K562 (cell line): ENCODE data around the gene SLC20A1. TPM values are rescaled to one million over a fixed set of nuclear protein-coding genes. Genes with fewer than 3 reads are reported as not detected.

ENCODE experiments used
- ADNP ChIP-seq: fragments of 200-800 bp; sonication (Bioruptor generic); IDR thresholded peaks from 2 replicates; pipeline ENCODE4 v1.6.1; 2016; ENCODE audit warnings: missing genetic modification characterization, missing compliant biosample characterization
- BACH1 ChIP-seq: fragments of 200-800 bp; sonication (Bioruptor generic); IDR thresholded peaks from 2 replicates; pipeline ENCODE4 v1.6.1; 2016; ENCODE audit warnings: missing genetic modification characterization, missing compliant biosample characterization
- CBX5 ChIP-seq: IDR thresholded peaks from 2 replicates; pipeline ENCODE4 v1.6.1; 2014; ENCODE audit warnings: low read depth, borderline replicate concordance
- ELF4 ChIP-seq: fragments of 450-650 bp; formaldehyde crosslinking; IDR thresholded peaks from 2 replicates; pipeline ENCODE4 v1.4.0; 2022; ENCODE audit warnings: missing genetic modification characterization
- HCFC1 ChIP-seq: IDR thresholded peaks from 2 replicates; pipeline ENCODE4 v1.6.1; 2012; ENCODE audit warnings: low read depth, low read length, improper control_type of control experiment
- HDAC2 ChIP-seq: fragments of 450-650 bp; IDR thresholded peaks from 2 replicates; pipeline ENCODE4 v1.6.1; 2016; ENCODE audit warnings: mild to moderate bottlenecking
- HMGXB4 ChIP-seq: sonication (generic); formaldehyde crosslinking; IDR thresholded peaks from 2 replicates; pipeline ENCODE4 v1.8.1; 2023; ENCODE audit warnings: mild to moderate bottlenecking, missing genetic modification reagents
- HSF4 ChIP-seq: fragments of 250-450 bp; sonication (Bioruptor Pico); IDR thresholded peaks from 2 replicates; pipeline ENCODE4 v2.1.2; 2022; ENCODE audit warnings: mild to moderate bottlenecking, moderate library complexity, borderline replicate concordance
- KLF10 ChIP-seq: fragments of 250-450 bp; sonication (Bioruptor Pico); IDR thresholded peaks from 2 replicates; pipeline ENCODE4 v1.6.1; 2021; ENCODE audit warnings: matching md5 sums
- LARP7 ChIP-seq: fragments of 450-650 bp; IDR thresholded peaks from 2 replicates; pipeline ENCODE4 v1.6.1; 2016
- MAZ ChIP-seq, 2 experiments: fragments of 450-650 bp in 1 of 2; sonication (generic) in 1 of 2; formaldehyde crosslinking; IDR thresholded peaks in 1 of 2; conservative IDR thresholded peaks in 1 of 2; 2 replicates each; pipeline versions ENCODE4 v1.4.0 to v1.5.0; 2020; ENCODE audit warnings: mild to moderate bottlenecking in 1 of 2, missing genetic modification reagents in 1 of 2
- NR3C1 ChIP-seq: sonication (generic); formaldehyde crosslinking; IDR thresholded peaks from 2 replicates; pipeline ENCODE4 v1.8.1; 2022; ENCODE audit warnings: missing genetic modification reagents
- POLR3A ChIP-seq: IDR thresholded peaks from 2 replicates; pipeline ENCODE4 v1.6.1; 2011; ENCODE audit warnings: borderline replicate concordance, mild to moderate bottlenecking, moderate library complexity; ENCODE audit not compliant: insufficient read length, insufficient read depth; ENCODE audit errors: extremely low read depth
- RBM39 ChIP-seq: fragments of 200-400 bp; formaldehyde crosslinking; optimal IDR thresholded peaks from 2 replicates; pipeline ENCODE3; 2018; ENCODE audit warnings: low read depth, low read length
- SFPQ ChIP-seq: fragments of 200-400 bp; formaldehyde crosslinking; IDR thresholded peaks from 2 replicates; pipeline ENCODE4 v1.6.1; 2017; ENCODE audit warnings: mild to moderate bottlenecking, low read depth, low read length, moderate library complexity
- TCFL5 ChIP-seq: fragments of 250-450 bp; sonication (Bioruptor Pico); conservative IDR thresholded peaks from 2 replicates; pipeline ENCODE4 v1.6.1; 2021; ENCODE audit warnings: mild to moderate bottlenecking, moderate library complexity, matching md5 sums
- TEAD2 ChIP-seq: fragments of 450-650 bp; IDR thresholded peaks from 2 replicates; pipeline ENCODE4 v1.6.1; 2016; ENCODE audit warnings: missing genetic modification characterization, control low read depth, missing compliant biosample characterization
- ZNF212 ChIP-seq: fragments of 450-650 bp; formaldehyde crosslinking; IDR thresholded peaks from 2 replicates; pipeline ENCODE4 v1.4.0; 2020; ENCODE audit warnings: mild to moderate bottlenecking
- ZNF316 ChIP-seq: fragments of 450-650 bp; IDR thresholded peaks from 2 replicates; pipeline ENCODE4 v1.6.1; 2016
- ZNF780A ChIP-seq: fragments of 250-450 bp; sonication (Bioruptor Pico); IDR thresholded peaks from 2 replicates; pipeline ENCODE4 v1.5.0; 2021; ENCODE audit warnings: mild to moderate bottlenecking
- ZNF79 ChIP-seq: fragments of 250-450 bp; sonication (Bioruptor Pico); IDR thresholded peaks from 2 replicates; pipeline ENCODE4 v1.4.0; 2020; ENCODE audit warnings: low read depth, mild to moderate bottlenecking, moderate library complexity
- polyA plus RNA-seq, 8 experiments: library from polyadenylated mRNA; depleted of rRNA in 4 of 8; stranded (reverse) in 5 of 8; unstranded in 3 of 8; fragments of >200 nt; fragmentation: Nextera tagmentation in 2 of 8; fragmentation: Illumina TruSeq in 1 of 8; extraction: Ambion mirVana in 2 of 8; extraction: Trizol in 1 of 8; gene quantifications; 2 replicates each; pipeline versions ENCODE4 v1.2.1 to v1.2.3, GENCODE V29; 2011 to 2014; ENCODE audit warnings: inconsistent platforms in 1 of 8, missing spikeins in 1 of 8
- total RNA-seq, 7 experiments: library from RNA; depleted of rRNA in 6 of 7; stranded (reverse); fragments of >200 nt in 6 of 7; fragmentation: Illumina TruSeq in 2 of 7; extraction: Trizol in 2 of 7; gene quantifications; 2 replicates each; pipeline versions ENCODE4 v1.2.1 to v1.2.3, GENCODE V29; 2011 to 2021; ENCODE audit warnings: low replicate concordance in 1 of 7
- TF ChIP-seq, protein P1 (sequence below): fragments of 250-450 bp; sonication (Bioruptor Pico); IDR thresholded peaks from 2 replicates; pipeline ENCODE4 v1.5.0; 2020; ENCODE audit warnings: mild to moderate bottlenecking, borderline replicate concordance
- TF ChIP-seq, protein P2 (sequence below): sonication (generic); formaldehyde crosslinking; IDR thresholded peaks from 2 replicates; pipeline ENCODE4 v1.8.0; 2022; ENCODE audit warnings: mild to moderate bottlenecking, missing genetic modification reagents

SLC20A1 gene
- total and polyA plus RNA-seq, 9 of the 15 experiments (the other 6 are each of a cell fraction or from before 2014, with no cell fraction given): 53.8 to 150 (median 74.7) TPM

GRCh38 chr2:112706170-112706664, 60.5 kb downstream of the SLC20A1 start (continued):
- no peak for TF ChIP-seq RBM39
- TF ChIP-seq ELF4: peak; percentile 95
- no peak for TF ChIP-seq NR3C1 (CRISPR knock-in tag)
- no peak for TF ChIP-seq HMGXB4 (CRISPR knock-in tag)
- no peak for TF ChIP-seq LARP7
- TF ChIP-seq HDAC2: peak; percentile 99
- TF ChIP-seq ZNF79 (CRISPR knock-in tag): peak; percentile 52; the same call in 1 of the 2 replicates
- no peak for TF ChIP-seq SFPQ
- TF ChIP-seq ZNF780A (CRISPR knock-in tag): no peak
- peak; percentile 43; the same call in 1 of the 2 replicates for TF ChIP-seq HCFC1
- TF ChIP-seq BACH1 (tag): peak; percentile 86; the same call in 1 of the 2 replicates
- no peak for TF ChIP-seq HSF4 (CRISPR knock-in tag)
- TF ChIP-seq, protein P1, sequence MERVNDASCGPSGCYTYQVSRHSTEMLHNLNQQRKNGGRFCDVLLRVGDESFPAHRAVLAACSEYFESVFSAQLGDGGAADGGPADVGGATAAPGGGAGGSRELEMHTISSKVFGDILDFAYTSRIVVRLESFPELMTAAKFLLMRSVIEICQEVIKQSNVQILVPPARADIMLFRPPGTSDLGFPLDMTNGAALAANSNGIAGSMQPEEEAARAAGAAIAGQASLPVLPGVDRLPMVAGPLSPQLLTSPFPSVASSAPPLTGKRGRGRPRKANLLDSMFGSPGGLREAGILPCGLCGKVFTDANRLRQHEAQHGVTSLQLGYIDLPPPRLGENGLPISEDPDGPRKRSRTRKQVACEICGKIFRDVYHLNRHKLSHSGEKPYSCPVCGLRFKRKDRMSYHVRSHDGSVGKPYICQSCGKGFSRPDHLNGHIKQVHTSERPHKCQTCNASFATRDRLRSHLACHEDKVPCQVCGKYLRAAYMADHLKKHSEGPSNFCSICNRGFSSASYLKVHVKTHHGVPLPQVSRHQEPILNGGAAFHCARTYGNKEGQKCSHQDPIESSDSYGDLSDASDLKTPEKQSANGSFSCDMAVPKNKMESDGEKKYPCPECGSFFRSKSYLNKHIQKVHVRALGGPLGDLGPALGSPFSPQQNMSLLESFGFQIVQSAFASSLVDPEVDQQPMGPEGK (CRISPR knock-in tag): no peak
- TF ChIP-seq ZNF316: peak; percentile 89
- TF ChIP-seq, protein P2, sequence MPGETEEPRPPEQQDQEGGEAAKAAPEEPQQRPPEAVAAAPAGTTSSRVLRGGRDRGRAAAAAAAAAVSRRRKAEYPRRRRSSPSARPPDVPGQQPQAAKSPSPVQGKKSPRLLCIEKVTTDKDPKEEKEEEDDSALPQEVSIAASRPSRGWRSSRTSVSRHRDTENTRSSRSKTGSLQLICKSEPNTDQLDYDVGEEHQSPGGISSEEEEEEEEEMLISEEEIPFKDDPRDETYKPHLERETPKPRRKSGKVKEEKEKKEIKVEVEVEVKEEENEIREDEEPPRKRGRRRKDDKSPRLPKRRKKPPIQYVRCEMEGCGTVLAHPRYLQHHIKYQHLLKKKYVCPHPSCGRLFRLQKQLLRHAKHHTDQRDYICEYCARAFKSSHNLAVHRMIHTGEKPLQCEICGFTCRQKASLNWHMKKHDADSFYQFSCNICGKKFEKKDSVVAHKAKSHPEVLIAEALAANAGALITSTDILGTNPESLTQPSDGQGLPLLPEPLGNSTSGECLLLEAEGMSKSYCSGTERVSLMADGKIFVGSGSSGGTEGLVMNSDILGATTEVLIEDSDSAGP: no peak
- 0 out of 2 replicates have a peak, but pooled peaks have one; percentile 35 for TF ChIP-seq ADNP (tag)
- TF ChIP-seq POLR3A: no peak
- TF ChIP-seq CBX5: 0 out of 2 replicates have a peak, but pooled peaks have one; percentile 51
- TF ChIP-seq MAZ (CRISPR knock-in tag; conservative IDR thresholded peaks at IDR 0.05 in 1 of 2, IDR thresholded peaks at IDR 0.05 in 1 of 2): peak; percentile 91 to 94
- no peak for TF ChIP-seq ZNF212
- TF ChIP-seq TCFL5 (CRISPR knock-in tag): no peak; the same call in 1 of the 2 replicates
- TF ChIP-seq KLF10 (CRISPR knock-in tag): no peak
- TF ChIP-seq TEAD2 (tag): 0 out of 2 replicates have a peak, but pooled peaks have one; percentile 1
